Measurements from ENCODE around the gene CACNB1.

- TF ChIP-seq, protein P1, sequence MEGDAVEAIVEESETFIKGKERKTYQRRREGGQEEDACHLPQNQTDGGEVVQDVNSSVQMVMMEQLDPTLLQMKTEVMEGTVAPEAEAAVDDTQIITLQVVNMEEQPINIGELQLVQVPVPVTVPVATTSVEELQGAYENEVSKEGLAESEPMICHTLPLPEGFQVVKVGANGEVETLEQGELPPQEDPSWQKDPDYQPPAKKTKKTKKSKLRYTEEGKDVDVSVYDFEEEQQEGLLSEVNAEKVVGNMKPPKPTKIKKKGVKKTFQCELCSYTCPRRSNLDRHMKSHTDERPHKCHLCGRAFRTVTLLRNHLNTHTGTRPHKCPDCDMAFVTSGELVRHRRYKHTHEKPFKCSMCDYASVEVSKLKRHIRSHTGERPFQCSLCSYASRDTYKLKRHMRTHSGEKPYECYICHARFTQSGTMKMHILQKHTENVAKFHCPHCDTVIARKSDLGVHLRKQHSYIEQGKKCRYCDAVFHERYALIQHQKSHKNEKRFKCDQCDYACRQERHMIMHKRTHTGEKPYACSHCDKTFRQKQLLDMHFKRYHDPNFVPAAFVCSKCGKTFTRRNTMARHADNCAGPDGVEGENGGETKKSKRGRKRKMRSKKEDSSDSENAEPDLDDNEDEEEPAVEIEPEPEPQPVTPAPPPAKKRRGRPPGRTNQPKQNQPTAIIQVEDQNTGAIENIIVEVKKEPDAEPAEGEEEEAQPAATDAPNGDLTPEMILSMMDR (IDR thresholded peaks at IDR 0.05; ENCODE audit: low read length) = no peak
- TF ChIP-seq EZH2phosphoT487 (IDR thresholded peaks at IDR 0.05; ENCODE audit: low read length) = no peak
Measured at GRCh38 chr17:39225959-39226683, 28.7 kb upstream of the CACNB1 start.
